Right lobe of liver (tissue), 4 donors: Measurements from ENCODE around the gene ZDHHC14.
A peak's percentile ranks its signal among the peaks of the same experiment; 100 is the strongest.

Experiments
- CTCF ChIP-seq, 4 donors: fragments of 200-600 bp in 3 of 4; fragments of 450-650 bp in 1 of 4; IDR thresholded peaks; one replicate each; pipeline versions ENCODE4 v1.5.1 to v1.8.0; 2016 to 2022; ENCODE audit warnings: antibody characterized with exemption in 4 of 4, mild to moderate bottlenecking in 2 of 4
- POLR2A ChIP-seq: fragments of 450-650 bp; IDR thresholded peaks from one replicate; pipeline ENCODE4 v1.6.1; 2017; ENCODE audit warnings: antibody characterized with exemption, mild to moderate bottlenecking
- donor health status: DM: no; HTN: no; CAD: no.
- donor health status: DM: no; HTN: no; CAD: no.
- donor health status: DM: no; HTN: yes; CAD: no.

- peak in 1 of 4 donors; percentile 17 for TF ChIP-seq CTCF (IDR thresholded peaks at IDR 0.05)
- no peak for TF ChIP-seq POLR2A
These were observed 936 bp downstream of the ZDHHC14 start for GRCh38 chr6:157381631-157382621.
